Globus pallidus (tissue), 1 donor: ENCODE measurements around the gene GLTP.

Experiments
- DNase-seq: peaks from one replicate; pipeline ENCODE4 v3.0.0-alpha.2; 2015; ENCODE audit warnings: low spot score

The GLTP gene

DNA sequence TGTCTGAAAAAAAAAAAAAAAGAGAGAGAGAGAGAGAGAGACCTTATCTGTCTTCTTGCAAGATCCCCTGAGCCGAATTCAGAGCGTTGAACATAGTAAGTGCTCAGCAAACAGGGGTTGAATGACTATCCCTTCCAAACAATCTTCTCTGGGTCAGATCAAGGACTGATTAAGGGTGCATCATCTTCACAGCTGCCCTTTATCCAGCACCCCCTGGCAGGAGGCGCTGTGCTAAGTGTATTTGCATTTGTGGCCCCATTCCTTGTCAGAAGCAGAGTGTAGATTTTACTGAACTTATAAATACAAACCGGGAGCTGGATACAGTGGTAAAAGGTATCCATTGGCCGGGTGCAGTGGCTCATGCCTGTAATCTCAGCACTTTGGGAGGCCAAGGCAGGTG lies 38.3 kb downstream of the GLTP start:
- DNase-seq, result no peak

DNA sequence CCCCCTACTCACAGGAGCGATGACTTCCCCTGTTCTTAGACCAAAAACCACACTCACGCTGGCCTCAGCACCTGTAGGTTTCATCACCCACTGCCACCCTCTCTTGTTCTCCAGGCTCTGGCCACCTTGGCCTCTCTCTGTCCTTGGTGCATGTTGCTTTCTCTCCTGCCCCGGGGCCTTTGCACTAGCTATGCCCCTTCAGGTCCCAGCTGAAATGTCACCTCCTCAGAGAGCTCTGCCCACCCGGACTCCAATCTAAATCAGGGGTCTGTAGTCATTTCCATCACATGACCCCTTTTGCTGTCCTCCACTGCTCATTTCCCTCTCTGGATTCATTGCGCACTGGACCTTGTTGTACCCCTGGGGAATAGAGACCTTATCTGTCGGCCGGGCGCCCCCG lies 39.0 kb downstream of the GLTP start:
- DNase-seq, result no peak

DNA sequence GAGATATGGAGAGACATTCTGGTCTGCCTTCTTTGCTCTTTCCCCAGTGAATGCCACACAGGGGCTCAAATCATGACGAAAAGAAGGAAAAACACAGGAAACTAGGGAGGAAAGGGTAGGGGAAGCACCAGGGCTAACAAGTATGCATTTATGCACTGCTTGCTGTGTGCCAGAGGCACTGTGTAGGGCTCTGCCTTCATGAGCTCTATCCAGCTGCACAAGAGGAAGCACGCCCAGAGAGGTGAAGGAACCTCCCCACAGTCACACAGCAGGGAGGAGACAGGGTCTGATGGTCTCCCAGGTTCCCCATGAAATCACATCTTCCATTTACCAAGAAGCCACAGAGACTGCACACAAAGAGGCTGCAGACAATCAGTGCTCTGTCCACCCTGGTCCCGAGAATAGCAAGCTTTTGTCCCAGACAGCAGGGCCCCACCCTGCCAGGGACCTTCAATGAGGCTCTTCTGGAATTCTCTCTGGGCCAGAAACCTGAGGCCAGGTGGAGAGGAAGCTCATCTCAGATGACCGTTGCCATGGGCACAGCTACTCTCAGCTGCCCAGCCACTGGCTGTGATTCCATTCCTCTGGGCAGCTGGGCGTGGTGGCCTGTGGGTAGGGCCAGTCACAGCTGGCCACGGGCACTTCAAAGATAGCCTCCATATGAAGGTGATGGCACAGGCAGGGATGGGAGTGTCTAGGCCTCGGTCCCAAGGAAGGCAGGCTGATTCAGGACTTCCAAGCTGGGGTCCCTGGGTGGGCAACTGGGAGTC lies 39.9 kb downstream of the GLTP start:
- DNase-seq, result peak; percentile 65

DNA sequence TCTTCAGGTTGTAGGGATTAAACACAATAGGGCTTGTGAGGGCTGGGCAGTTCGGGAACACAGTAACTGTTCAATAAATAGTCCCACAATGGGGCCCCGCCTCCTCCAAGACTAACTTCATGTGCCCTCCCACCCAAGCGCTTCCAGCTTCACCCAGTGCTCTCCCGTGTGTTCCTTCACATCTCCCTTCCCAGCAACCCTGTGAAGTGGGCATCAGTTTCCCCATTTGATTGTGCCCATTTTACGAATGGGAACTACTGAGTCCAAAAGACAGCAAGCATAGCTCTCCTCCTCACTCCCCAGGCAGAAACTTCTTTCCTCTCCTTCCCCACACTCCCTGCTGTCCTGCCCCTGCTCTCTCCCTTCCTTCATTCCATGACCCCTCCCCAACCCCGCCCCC lies 40.9 kb downstream of the GLTP start:
- no peak for DNase-seq

DNA sequence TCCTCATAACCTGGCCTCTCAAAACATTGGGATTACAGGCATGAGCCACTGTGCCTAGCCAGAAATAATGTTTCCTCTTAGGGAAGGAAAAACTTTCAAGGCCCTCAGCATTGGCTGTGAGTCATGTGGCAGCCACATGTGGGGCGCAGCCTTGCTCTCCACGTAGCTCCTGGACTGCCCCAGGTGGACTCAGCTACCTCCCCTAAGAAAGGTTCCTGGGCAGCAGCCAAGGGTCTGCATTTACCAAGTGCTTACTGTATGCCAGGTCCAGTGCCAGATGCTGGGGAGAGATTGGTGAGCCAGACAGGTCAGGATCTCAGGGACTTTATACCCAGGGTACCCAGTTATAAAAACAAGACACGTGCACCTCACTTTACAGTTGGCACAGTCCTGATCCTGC lies 43.4 kb downstream of the GLTP start:
- DNase-seq, result no peak

DNA sequence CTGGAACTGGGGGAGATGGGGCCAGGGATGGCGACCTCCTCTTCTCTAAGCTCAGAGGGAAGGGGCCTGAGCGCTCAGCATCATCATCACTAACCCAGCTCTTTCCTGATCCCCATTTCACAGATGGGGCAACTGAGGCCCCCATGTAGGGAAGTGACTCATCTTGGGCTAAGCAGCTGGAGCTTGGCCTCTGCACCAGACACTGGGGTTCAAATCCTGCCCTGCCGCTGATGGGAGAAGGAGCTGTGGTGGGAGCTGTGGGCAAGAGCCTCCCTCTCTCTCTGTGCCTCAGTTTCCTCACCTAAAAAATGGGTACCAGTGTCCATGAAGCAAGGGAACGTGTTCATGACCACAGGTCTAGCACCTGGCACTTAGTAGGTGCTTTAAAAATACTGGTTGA lies 44.5 kb downstream of the GLTP start:
- DNase-seq, result no peak

DNA sequence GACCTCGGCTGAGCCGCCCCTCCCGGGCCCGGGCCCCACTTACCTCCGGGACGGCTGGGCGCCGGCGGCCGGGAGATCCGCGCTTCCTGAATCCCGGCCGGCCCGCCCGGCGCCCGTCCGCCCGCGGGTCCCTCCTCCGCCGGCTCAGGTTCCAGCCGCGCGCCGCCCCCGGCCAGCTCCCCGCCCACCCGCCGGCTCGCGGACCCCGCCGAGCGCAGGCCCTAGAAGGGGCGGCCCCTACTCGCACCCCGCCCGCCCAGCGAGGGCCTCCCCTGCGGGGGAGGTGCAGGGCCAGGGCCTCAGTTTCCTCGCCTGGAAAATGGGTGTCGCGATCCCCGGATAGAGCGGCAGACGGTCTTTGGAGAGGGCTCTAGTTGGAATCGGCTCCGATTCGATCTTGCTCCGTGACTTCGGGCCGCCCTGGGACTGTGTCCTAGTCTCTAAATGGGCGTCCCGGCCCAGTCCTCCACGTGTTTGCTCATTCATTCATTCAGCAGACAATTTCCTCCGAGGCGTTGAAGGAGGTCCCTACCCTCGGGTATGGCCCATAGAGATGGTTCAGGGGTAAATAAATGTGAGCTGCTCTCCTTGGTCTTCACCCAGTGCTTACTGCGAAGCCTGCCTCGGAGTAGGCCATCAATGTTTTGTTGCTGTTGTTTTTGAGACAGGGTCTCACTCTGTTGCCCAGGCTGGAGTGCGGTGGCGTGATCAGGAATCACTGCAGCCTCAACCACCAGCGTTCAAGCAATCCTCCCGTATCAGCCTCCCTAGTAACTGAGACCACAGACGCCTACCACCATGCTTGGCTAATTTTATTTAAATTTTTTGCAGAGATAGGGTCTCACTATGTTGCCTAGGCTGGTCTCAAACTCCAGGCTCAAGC lies 46.8 kb downstream of the GLTP start, which contains the start of gene TRPV4:
TRPV4 (minus strand) TSS at position 92 of the 883 bp plus-strand sequence. CDS start 18,602 bp downstream, outside the sequence.
- no peak for DNase-seq

DNA sequence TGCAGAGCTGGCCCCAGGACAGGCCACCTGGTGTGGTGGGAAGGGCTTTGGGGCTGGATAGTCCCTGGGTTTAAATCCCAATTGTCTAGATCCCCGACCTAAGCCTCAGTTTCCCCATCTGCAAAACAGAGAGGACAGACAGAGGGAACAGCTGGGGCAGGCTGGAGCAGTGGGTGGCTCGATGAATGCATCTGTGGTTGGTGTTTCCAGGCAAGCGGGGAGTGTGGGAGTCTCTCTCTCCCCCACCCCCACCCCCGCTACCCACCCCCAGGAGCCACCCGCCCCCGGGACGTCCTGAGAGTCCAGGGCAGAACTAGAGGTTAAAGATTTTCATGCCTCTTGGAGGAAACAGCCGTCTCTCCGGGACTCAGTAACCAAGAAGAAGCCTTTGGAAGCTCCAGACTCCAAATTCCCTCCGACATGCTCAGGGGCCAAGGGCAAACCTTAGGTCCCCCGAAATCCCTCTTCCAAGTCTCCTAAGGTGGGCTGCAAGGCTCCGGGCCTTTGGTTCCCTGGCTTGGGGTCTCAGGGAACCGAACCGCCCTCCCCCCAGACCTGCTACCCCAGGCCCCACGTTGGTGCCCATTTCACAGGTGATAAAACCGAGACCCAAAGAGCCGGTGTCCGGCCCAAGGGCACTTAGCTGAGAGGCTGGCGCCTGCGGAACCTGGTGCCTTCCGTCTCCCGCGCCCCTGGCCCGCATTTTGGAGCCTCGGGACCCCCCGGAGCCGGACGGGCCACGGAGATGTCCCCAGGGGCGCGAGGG lies 47.6 kb downstream of the GLTP start:
- no peak for DNase-seq

DNA sequence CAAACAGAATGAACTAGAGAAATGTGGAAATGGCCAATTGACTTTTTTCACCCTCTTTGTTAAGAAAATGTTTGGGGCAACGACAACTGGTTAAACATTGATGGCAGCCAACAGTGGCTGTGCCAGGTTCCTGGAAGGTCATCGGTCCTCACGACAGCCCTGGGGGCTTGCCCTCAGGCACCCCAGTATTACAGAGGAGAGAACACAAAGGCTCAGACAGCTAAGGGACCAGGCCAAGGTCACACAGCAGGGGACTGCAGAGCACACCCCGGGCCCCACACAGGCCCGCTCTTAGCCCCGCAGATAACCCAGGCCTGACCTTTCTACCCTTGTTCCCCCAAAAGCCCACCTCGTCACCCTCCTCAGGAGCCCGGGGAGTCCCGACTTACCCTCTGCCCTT lies 48.4 kb downstream of the GLTP start:
- DNase-seq, result no peak

DNA sequence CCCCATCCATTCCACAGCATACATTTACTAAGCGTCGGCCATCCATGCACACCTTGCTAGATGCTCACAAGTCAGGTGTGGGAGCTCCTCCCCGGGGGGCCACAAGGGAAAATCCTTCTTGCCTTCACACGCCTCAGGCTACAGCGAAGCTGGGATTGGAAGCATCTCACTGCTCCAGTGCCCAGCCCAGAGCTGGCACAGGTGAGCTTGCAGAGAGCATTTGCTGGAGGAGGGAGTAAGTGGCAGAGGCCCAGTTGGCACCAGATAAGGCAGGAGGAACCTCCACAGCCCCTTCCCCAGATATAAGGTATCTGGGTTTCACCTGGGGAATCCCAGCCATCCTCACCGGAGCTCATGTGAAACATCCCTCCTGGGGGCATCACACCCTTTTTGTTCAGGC lies 49.0 kb downstream of the GLTP start:
- DNase-seq, result no peak

DNA sequence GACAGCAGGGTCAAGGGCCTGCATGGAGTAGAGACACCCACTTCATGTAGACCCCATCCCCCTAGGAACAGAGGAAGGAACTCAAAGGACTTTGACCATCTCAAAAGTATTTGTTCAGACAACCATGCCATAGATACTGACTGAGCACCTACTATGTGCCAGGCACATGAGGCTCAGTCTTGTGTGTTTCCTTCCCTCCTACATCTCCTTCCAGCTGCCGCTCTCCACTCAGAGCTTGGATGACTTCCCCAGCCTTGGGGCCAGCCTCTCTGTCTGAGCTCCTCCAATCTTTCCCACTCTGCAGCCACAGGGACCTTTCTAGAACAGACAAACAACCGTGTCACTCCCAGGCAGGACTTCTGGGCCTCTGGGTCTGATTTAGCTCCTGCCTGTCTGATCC lies 49.6 kb downstream of the GLTP start:
- DNase-seq, result no peak

DNA sequence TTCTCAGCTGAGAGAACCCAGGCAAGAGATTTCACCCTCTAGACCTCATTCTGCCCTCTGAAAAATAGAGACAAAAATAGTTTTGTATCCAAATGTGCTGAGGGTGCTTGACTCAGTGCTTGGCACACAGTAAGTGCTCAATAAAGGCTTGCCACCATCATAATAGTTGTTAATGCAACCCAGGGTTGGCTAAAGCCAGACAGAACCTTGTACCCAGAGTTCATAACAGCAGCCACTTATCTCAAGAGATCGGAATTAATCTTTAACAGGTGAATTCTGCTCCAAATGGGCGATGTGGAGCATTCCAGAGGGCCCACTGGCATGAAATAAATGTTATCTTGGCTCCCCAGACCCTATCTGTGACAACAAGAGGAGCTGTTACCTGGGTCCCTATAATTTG lies 50.1 kb downstream of the GLTP start:
- DNase-seq, result no peak

DNA sequence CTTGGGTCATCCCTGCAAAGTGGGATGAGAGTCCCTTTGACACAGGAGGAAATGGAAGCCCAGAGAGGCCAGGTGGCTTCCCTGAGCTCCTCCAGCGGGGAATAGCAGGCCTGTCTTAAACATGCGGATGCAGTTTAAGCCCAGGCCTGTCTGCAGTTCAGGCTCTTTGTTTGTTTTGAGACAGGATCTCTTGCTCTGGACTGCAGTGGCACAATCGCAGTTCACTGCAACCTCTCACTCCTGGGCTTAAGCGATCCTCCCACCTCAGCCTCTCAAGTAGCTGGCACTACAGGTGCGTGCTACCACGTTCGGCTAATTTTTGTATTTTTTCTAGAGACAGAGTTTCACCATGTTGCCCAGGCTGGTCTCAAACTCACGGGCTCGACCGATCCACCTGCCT lies 50.7 kb downstream of the GLTP start:
- no peak for DNase-seq

DNA sequence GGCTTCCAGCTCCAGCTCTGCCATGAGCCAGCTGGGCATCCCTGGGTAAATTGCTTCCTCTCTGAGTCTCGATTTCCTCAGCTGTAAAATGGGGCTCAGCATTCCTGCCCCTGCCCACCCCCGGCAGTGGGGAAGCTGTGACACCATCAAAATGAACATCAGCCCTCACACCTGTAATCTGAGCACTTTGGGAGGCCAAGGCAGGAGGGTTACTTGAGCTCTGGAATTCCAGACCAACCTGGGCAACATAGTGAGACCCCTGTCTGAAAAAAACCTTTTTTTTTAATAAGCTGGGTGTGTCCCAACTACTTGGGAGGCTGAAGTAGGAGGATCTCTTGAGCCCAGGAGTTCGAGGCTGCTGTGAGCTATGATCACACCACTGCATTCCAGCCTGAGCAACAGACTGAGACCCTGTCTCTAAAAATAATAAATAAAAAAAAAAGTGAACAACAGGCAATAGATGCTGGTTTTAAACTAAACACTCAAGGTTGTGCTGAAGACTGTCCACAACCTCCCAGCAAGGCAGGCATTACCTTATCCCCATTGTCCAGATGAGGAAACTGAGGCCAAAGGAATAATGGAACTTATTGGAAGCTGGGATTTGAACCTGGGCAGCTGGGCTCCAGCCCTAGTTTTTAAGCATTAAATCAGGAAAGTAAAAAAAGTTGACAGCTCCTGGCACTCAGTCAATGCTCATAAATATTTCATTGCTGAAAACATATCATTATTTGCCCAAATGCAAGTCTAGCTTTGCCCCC lies 51.4 kb downstream of the GLTP start:
- DNase-seq, result no peak

DNA sequence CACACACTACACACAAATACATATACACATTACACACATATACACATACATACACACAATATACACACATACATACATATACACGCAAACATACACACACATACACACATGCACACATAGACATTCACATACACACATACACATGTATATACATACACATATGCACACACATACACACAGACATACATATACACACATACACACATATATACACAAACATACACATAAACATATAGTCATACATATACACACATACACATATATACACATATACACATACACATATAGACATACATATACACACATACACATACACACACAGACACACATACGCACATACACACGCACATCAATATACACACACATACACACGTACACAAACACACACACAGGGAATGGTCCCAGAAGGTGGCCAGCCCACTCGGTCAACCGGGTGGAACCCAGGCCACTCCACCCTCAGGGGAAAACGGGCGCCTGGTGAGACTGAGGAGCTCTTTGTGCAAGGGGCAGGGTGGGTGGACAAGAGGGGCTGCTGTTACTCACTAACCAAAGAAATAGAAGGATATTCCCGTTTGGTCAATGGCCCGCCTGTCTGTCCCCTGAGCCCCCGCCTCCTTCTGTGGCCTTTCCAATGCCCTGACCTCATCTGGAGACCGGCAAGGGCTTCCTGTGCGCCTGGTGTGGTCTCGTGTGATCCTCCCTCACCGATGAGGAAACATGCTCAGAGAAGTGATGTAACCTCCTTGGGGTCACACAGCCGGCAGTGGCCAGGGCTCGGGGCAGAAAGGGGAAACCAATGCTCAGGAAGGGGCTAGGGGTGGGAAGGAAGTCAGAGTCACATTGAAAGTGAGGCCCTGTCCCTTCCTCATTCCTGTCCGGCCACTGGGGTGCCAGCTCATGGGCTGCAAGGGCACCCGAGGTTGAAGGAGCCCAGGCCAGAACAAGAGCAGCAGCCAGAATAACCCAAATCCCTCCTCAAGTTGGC lies 52.5 kb downstream of the GLTP start:
- DNase-seq, result peak; percentile 57

DNA sequence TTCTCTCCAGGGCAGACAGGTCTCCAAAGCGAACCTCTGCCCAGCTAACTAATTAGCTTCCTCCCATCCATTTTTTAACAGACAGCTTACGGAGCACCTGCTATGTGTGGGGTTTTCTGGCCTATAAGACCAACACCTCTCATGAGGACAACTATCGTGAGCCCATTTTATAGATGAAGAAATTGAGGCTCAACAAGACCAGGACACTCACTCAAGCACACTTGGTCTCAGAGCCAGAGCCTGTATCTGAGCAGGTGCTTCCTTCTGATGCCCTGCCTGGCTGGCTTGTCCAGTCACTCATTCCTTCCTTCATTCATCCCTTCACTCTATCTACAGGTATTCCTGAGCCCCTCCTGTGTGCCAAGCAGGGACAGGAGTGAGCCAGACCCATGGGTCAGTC lies 53.3 kb downstream of the GLTP start:
- no peak for DNase-seq

DNA sequence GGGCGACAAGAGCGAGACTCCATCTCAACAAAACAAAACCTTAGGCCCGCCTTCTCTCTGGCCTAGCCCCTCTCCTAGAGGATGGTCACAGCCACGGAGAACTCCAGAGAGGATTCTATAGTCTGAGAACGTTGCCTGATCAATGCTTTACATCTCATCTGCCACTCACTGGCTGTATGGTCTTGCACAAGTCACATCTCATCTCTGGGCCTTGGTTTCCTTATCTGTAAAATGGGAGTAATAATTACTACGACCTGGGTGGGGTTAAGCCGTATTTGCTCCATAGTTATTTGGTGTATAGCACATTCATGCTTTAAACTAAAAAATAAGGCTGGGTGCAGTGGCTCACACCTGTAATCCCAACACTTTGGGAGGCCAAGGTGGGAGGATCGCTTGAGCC lies 55.6 kb downstream of the GLTP start:
- DNase-seq, result no peak

DNA sequence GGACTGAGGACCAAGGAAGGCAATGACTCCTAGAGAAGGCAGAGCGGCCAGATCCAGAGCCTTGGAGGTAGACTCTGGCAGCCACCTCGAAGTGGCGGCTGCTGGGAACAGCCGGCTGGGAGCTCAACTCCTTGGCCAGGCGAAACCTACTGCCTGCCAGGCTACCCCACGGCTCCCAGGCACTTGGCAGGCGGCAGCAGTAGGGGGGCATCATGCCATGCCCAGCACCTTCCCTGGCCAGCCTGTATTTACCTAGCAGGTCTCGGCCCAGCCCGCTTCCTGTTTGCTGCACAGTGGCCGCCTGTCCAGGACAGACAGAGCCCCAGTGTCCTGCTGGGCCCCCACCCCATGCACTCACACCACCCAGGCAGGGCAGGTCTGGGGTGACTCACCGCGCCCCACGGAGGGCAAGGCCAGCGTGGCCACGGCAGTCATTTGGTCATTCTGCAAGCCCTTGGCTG lies 57.4 kb downstream of the GLTP start:
- DNase-seq, result peak; percentile 22

DNA sequence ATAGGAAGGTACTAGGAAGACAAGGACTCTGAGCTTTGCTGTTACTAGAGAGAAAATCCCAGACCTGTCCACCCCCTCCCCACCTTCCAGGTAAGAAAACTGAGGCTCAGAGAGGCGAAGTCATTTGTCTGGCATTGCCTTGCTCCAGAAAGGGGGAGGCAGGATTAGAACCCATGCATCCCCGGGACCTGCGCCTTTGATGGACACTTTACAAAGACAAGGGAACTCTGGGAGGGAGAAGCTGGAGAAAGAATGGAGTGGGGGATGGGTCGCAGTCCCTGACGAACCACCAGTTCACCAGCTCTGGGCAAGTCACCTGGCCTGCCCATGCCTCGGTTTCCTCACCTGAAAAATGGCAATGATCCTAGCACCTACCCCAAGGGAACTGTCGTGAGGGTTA lies 57.9 kb downstream of the GLTP start:
- DNase-seq, result no peak

DNA sequence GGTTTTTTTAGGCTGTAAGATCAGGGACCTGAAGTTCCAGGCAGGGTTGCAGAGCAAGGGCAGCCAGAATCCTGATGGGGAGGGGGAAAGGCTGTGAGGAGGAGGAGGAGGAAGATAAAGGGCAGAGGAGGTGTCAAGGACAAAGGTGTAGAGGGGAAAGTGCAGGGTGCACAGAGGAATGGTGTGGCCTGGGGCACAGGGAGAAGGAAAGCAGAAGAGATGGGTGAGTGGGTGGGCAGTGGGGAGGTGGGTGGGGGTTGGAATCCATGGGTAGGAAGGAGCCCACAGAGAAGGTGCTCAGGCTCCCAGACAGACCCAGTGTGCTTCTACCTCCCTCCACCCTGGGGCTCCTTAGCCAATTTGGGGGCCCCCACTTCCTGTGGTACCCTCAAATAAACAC lies 58.4 kb downstream of the GLTP start:
- DNase-seq, result no peak
